ENCODE data around the gene NPTX1. TPM values are rescaled to one million over a fixed set of nuclear protein-coding genes. Genes with fewer than 3 reads are reported as not detected.
A peak's percentile ranks its signal among the peaks of the same experiment; 100 is the strongest.

The NPTX1 gene
- total and polyA plus RNA-seq, 2 experiments from 2014 or later, result 3.4 to 20.5 TPM

- TF ChIP-seq REST (IDR thresholded peaks at IDR 0.05; ENCODE audit: unreplicated experiment) (no peak), STAT1 (IDR thresholded peaks at IDR 0.05; ENCODE audit: unreplicated experiment) (no peak), CREB1 (CRISPR knock-in tag; IDR thresholded peaks at IDR 0.05; ENCODE audit: low read depth) (no peak), ZNF331 (CRISPR knock-in tag; IDR thresholded peaks at IDR 0.05; ENCODE audit: low read depth) (no peak)
These were observed 4.5 kb downstream of the NPTX1 start (continued) for GRCh38 chr17:80471922-80472321.

- Histone ChIP-seq H4K20me1 (replicated peaks; ENCODE audit: insufficient read depth) (0 out of 2 replicates have a peak, but pooled peaks cover 5% of the 10 kb centered on the region), H3K4me1 (ENCODE audit: insufficient read depth) (0 out of 2 replicates have a peak, but pooled peaks cover 3% of the 10 kb centered on the region), H3K27ac (ENCODE audit: low read depth) (no peak overlapping the region), H2AFZ (no peak overlapping the region), H3K4me3 (no peak overlapping the region), H3K9me2 (ENCODE audit: insufficient read depth) (no peaks in the 10 kb centered on the region), H3K36me3 (ENCODE audit: insufficient read depth) (no peaks in the 10 kb centered on the region), H3F3A (replicated peaks; ENCODE audit: low read depth) (no peaks in the 10 kb centered on the region), H3K27me3 (ENCODE audit: insufficient read depth) (peaks cover 45% of the 10 kb centered on the region), H3K79me2 (replicated peaks; ENCODE audit: insufficient read depth) (no peaks in the 10 kb centered on the region), H3K4me2 (no peak overlapping the region)
- Mint-ChIP-seq H3K4me1 (peaks cover 12% of the 10 kb centered on the region; the same call in 2 of the 3 replicates), H3K9me3 (no peaks in the 10 kb centered on the region), H3K4me3 (no peak overlapping the region), H3K36me3 (ENCODE audit: low read depth) (no peaks in the 10 kb centered on the region), H3K27ac (no peak overlapping the region), H3K27me3 (ENCODE audit: insufficient read depth, low read depth, poor library complexity) (peaks cover 59% of the 10 kb centered on the region)
- DNase-seq (ENCODE audit: low spot score), result no peak
- ATAC-seq, result no peak
- no peak for TF ChIP-seq NANOG (IDR thresholded peaks at IDR 0.05; ENCODE audit: borderline replicate concordance)
- TF ChIP-seq CTCF (conservative IDR thresholded peaks at IDR 0.05; ENCODE audit: low read depth in 2 of 2), result 0 out of 4 replicates have a peak, but pooled peaks of 1 of the 2 experiments have one; percentile 4
These were observed 5.8 kb downstream of the NPTX1 start for GRCh38 chr17:80470603-80471002.

- peaks cover 50% of the 10 kb centered on the region for H3K27me3 Mint-ChIP-seq (ENCODE audit: insufficient read depth, low read depth, poor library complexity)
- Histone ChIP-seq H3K9me2 (ENCODE audit: insufficient read depth) (no peaks in the 10 kb centered on the region), H3K4me1 (ENCODE audit: insufficient read depth) (0 out of 2 replicates have a peak, but pooled peaks cover under 1% of the 10 kb centered on the region), H3K36me3 (ENCODE audit: insufficient read depth) (no peaks in the 10 kb centered on the region), H4K20me1 (replicated peaks; ENCODE audit: insufficient read depth) (0 out of 2 replicates have a peak, but pooled peaks cover 2% of the 10 kb centered on the region), H3K4me3 (no peak overlapping the region), H2AFZ (no peak overlapping the region), H3K79me2 (replicated peaks; ENCODE audit: insufficient read depth) (no peaks in the 10 kb centered on the region), H3F3A (replicated peaks; ENCODE audit: low read depth) (no peaks in the 10 kb centered on the region), H3K27ac (ENCODE audit: low read depth) (no peak overlapping the region), H3K27me3 (ENCODE audit: insufficient read depth) (peaks cover 36% of the 10 kb centered on the region), H3K4me2 (no peak overlapping the region)
- H3K4me1 Mint-ChIP-seq, result peaks cover 3% of the 10 kb centered on the region; the same call in 2 of the 3 replicates
- no peak overlapping the region for H3K27ac Mint-ChIP-seq
- DNase-seq (ENCODE audit: low spot score) (no peak), ATAC-seq (no peak)
- H3K36me3 Mint-ChIP-seq (ENCODE audit: low read depth), result no peaks in the 10 kb centered on the region
- no peaks in the 10 kb centered on the region for H3K9me3 Mint-ChIP-seq
- no peak overlapping the region for H3K4me3 Mint-ChIP-seq
- TF ChIP-seq STAT1 (IDR thresholded peaks at IDR 0.05; ENCODE audit: unreplicated experiment) (no peak), ETS1 (IDR thresholded peaks at IDR 0.05) (no peak), NANOG (IDR thresholded peaks at IDR 0.05; ENCODE audit: borderline replicate concordance) (no peak), REST (IDR thresholded peaks at IDR 0.05; ENCODE audit: unreplicated experiment) (no peak), ZNF114 (CRISPR knock-in tag; IDR thresholded peaks at IDR 0.05) (no peak), EZH2 (IDR thresholded peaks at IDR 0.05; ENCODE audit: low read depth, unreplicated experiment) (no peak), POLR2AphosphoS5 (IDR thresholded peaks at IDR 0.05; ENCODE audit: low read depth) (no peak), ZNF331 (CRISPR knock-in tag; IDR thresholded peaks at IDR 0.05; ENCODE audit: low read depth) (no peak), JUNB (IDR thresholded peaks at IDR 0.05; ENCODE audit: unreplicated experiment) (no peak)
These were observed 6.7 kb downstream of the NPTX1 start for GRCh38 chr17:80469667-80470066.
